K562 (cell line): ENCODE measurements around the gene ACTN3. TPM values are rescaled to one million over a fixed set of nuclear protein-coding genes. Genes with fewer than 3 reads are reported as not detected.
A peak's percentile ranks its signal among the peaks of the same experiment; 100 is the strongest.

Source experiments
- ATF6 ChIP-seq: sonication (generic); formaldehyde crosslinking; IDR thresholded peaks from 2 replicates; pipeline ENCODE4 v1.4.0; 2020; ENCODE audit warnings: mild to moderate bottlenecking, missing genetic modification reagents
- BCOR ChIP-seq: fragments of 450-650 bp; IDR thresholded peaks from 2 replicates; pipeline ENCODE4 v1.6.1; 2016
- CLOCK ChIP-seq: fragments of 250-450 bp; sonication (Bioruptor Pico); IDR thresholded peaks from 2 replicates; pipeline ENCODE4 v1.4.0; 2020; ENCODE audit warnings: mild to moderate bottlenecking, moderate library complexity, borderline replicate concordance
- DIDO1 ChIP-seq: fragments of 450-650 bp; IDR thresholded peaks from 2 replicates; pipeline ENCODE4 v1.6.1; 2016; ENCODE audit warnings: low read depth, missing biosample characterization, missing genetic modification characterization
- ETS2 ChIP-seq: IDR thresholded peaks from 2 replicates; pipeline ENCODE4 v1.6.1; 2016; ENCODE audit warnings: borderline replicate concordance, missing genetic modification characterization, mild to moderate bottlenecking, moderate library complexity, missing compliant biosample characterization; ENCODE audit not compliant: poor library complexity, severe bottlenecking
- FOXJ2 ChIP-seq: fragments of 200-800 bp; sonication (Bioruptor generic); IDR thresholded peaks from 2 replicates; pipeline ENCODE4 v1.6.1; 2016; ENCODE audit warnings: missing genetic modification characterization, missing compliant biosample characterization
- FOXK1 ChIP-seq: sonication (generic); formaldehyde crosslinking; IDR thresholded peaks from 2 replicates; pipeline ENCODE4 v1.8.0; 2022; ENCODE audit warnings: missing genetic modification reagents, mild to moderate bottlenecking, borderline replicate concordance
- GATA2 ChIP-seq: sonication (generic); formaldehyde crosslinking; IDR thresholded peaks from 2 replicates; pipeline ENCODE4 v1.4.0; 2020; ENCODE audit warnings: mild to moderate bottlenecking, missing genetic modification reagents
- HNRNPH1 ChIP-seq: fragments of 200-400 bp; formaldehyde crosslinking; optimal IDR thresholded peaks from 2 replicates; pipeline ENCODE3; 2017; ENCODE audit warnings: low read depth, mild to moderate bottlenecking, low read length, moderate library complexity
- HNRNPUL1 ChIP-seq: fragments of 200-400 bp; formaldehyde crosslinking; IDR thresholded peaks from 2 replicates; pipeline ENCODE4 v1.6.1; 2017; ENCODE audit warnings: low read length
- KDM4B ChIP-seq, 2 experiments: fragments of 450-650 bp in 1 of 2; sonication (generic) in 1 of 2; IDR thresholded peaks; 2 replicates each; pipeline ENCODE4 v1.6.1; 2016 to 2017; ENCODE audit warnings: borderline replicate concordance in 2 of 2, antibody characterized with exemption in 1 of 2, low read depth in 1 of 2, mild to moderate bottlenecking in 1 of 2
- MCM5 ChIP-seq: fragments of 450-650 bp; IDR thresholded peaks from 2 replicates; pipeline ENCODE4 v1.6.1; 2016; ENCODE audit warnings: low read depth
- NR4A1 ChIP-seq, 2 experiments: fragments of 250-450 bp in 1 of 2; fragments of 450-650 bp in 1 of 2; sonication (Bioruptor Pico) in 1 of 2; IDR thresholded peaks; 2 replicates each; pipeline versions ENCODE4 v1.4.0 to v1.6.1; 2016 to 2020; ENCODE audit warnings: mild to moderate bottlenecking in 2 of 2, missing compliant biosample characterization in 1 of 2, missing genetic modification characterization in 1 of 2, moderate library complexity in 1 of 2
- PREB ChIP-seq: sonication (generic); formaldehyde crosslinking; IDR thresholded peaks from 2 replicates; pipeline ENCODE4 v1.8.1; 2023; ENCODE audit warnings: mild to moderate bottlenecking, missing genetic modification reagents
- PYGO2 ChIP-seq: fragments of 450-650 bp; IDR thresholded peaks from 2 replicates; pipeline ENCODE4 v1.6.1; 2016; ENCODE audit warnings: mild to moderate bottlenecking, missing genetic modification characterization, moderate library complexity, missing compliant biosample characterization
- RBM14 ChIP-seq: fragments of 200-400 bp; formaldehyde crosslinking; IDR thresholded peaks from 2 replicates; pipeline ENCODE4 v1.6.1; 2018; ENCODE audit warnings: low read depth, mild to moderate bottlenecking, low read length, moderate library complexity, borderline replicate concordance; ENCODE audit not compliant: insufficient read depth
- RUNX1 ChIP-seq: sonication (generic); IDR thresholded peaks from 2 replicates; pipeline ENCODE4 v1.6.1; 2016; ENCODE audit warnings: antibody characterized with exemption, low read depth
- SMARCA4 ChIP-seq: fragments of 450-650 bp; IDR thresholded peaks from 2 replicates; pipeline ENCODE4 v1.6.1; 2016
- ZNF431 ChIP-seq: sonication (generic); formaldehyde crosslinking; IDR thresholded peaks from 2 replicates; pipeline ENCODE4 v1.8.0; 2022; ENCODE audit warnings: mild to moderate bottlenecking, missing genetic modification reagents
- ZNF583 ChIP-seq: fragments of 250-450 bp; sonication (Bioruptor Pico); IDR thresholded peaks from 2 replicates; pipeline ENCODE4 v1.4.0; 2020
- polyA plus RNA-seq, 8 experiments: library from polyadenylated mRNA; depleted of rRNA in 4 of 8; stranded (reverse) in 5 of 8; unstranded in 3 of 8; fragments of >200 nt; fragmentation: Nextera tagmentation in 2 of 8; fragmentation: Illumina TruSeq in 1 of 8; extraction: Ambion mirVana in 2 of 8; extraction: Trizol in 1 of 8; gene quantifications; 2 replicates each; pipeline versions ENCODE4 v1.2.1 to v1.2.3, GENCODE V29; 2011 to 2014; ENCODE audit warnings: inconsistent platforms in 1 of 8, missing spikeins in 1 of 8
- total RNA-seq, 7 experiments: library from RNA; depleted of rRNA in 6 of 7; stranded (reverse); fragments of >200 nt in 6 of 7; fragmentation: Illumina TruSeq in 2 of 7; extraction: Trizol in 2 of 7; gene quantifications; 2 replicates each; pipeline versions ENCODE4 v1.2.1 to v1.2.3, GENCODE V29; 2011 to 2021; ENCODE audit warnings: low replicate concordance in 1 of 7
- TF ChIP-seq, protein P1 (sequence below): fragments of 450-650 bp; IDR thresholded peaks from 2 replicates; pipeline ENCODE4 v1.6.1; 2016; ENCODE audit warnings: low read depth, mild to moderate bottlenecking, moderate library complexity

The ACTN3 gene
- total and polyA plus RNA-seq, 9 of the 15 experiments (the other 6 are each of a cell fraction or from before 2014, with no cell fraction given), result not detected

DNA sequence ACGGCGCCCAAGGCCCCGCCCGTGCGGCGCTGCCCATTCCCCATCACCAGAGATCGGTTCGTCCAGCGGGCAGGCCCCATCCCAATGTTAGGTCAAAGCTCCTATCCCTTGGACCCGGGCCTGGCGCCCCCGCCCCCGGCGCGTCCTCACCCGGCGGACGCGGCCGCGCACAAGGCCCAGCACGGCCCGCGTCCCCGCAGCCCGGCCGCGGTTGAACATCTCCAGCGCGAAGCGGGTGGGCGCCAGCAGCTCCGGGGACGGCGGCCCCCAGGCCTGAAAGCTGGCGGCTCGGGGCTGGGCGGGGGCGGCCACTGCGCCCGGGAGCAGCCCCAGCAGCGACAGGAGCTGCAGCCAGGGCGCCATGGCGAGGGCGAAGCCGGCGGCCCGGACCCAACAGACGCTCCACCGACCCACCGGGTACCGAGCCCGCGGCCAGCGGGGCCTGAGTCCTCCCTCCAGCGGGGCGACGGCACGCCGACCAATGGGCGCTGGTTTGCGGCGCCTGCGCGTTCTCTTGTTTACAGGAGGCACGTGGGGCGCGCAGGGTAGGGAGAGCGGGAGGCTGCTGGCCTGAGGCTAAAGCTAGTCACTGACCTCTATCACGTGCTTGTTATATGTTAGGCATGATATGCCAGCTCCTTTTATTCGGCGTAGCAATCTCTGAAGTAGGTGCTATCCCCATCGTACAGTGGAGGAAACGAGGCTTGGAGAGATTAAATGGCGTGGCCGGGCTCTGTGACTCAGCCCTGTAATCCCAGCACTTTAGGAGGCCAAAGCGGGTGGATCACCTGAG, 21.6 kb downstream of the ACTN3 start, which contains the start of gene CTSF (continued):
- TF ChIP-seq GATA2 (CRISPR knock-in tag), result no peak
- no peak for TF ChIP-seq NR4A1 (CRISPR knock-in tag; IDR thresholded peaks at IDR 0.05)
- no peak for TF ChIP-seq NR4A1 (tag; IDR thresholded peaks at IDR 0.05)
- no peak for TF ChIP-seq BCOR
- no peak for TF ChIP-seq HNRNPUL1
- no peak for TF ChIP-seq CLOCK (CRISPR knock-in tag)
- no peak for TF ChIP-seq HNRNPH1
- TF ChIP-seq ZNF431 (CRISPR knock-in tag), result peak; percentile 65; the same call in 1 of the 2 replicates
- TF ChIP-seq RBM14, result no peak
- no peak for TF ChIP-seq ZNF583 (CRISPR knock-in tag)
- TF ChIP-seq MCM5, result no peak
- TF ChIP-seq, protein P1, sequence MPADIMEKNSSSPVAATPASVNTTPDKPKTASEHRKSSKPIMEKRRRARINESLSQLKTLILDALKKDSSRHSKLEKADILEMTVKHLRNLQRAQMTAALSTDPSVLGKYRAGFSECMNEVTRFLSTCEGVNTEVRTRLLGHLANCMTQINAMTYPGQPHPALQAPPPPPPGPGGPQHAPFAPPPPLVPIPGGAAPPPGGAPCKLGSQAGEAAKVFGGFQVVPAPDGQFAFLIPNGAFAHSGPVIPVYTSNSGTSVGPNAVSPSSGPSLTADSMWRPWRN, result peak; percentile 81
- no peak for TF ChIP-seq PREB (CRISPR knock-in tag)
- peak; percentile 78 for TF ChIP-seq FOXJ2
- TF ChIP-seq PYGO2 (tag), result no peak
- peak; percentile 74; the same call in 1 of the 2 replicates for TF ChIP-seq ATF6
- TF ChIP-seq DIDO1 (tag), result no peak
- TF ChIP-seq RUNX1, result no peak
- TF ChIP-seq SMARCA4, result no peak
- TF ChIP-seq FOXK1 (CRISPR knock-in tag), result peak; percentile 98
- no peak for TF ChIP-seq ETS2
- TF ChIP-seq KDM4B (IDR thresholded peaks at IDR 0.05; ENCODE audit: borderline replicate concordance in 2 of 2, low read depth in 1 of 2), result no peak
